ENCODE measurements around the gene HIP1R. TPM values are rescaled to one million over a fixed set of nuclear protein-coding genes. Genes with fewer than 3 reads are reported as not detected.

The HIP1R gene
- total RNA-seq, 4 donors from 2014 or later, result 162 to 289 (median 200) TPM

DNA sequence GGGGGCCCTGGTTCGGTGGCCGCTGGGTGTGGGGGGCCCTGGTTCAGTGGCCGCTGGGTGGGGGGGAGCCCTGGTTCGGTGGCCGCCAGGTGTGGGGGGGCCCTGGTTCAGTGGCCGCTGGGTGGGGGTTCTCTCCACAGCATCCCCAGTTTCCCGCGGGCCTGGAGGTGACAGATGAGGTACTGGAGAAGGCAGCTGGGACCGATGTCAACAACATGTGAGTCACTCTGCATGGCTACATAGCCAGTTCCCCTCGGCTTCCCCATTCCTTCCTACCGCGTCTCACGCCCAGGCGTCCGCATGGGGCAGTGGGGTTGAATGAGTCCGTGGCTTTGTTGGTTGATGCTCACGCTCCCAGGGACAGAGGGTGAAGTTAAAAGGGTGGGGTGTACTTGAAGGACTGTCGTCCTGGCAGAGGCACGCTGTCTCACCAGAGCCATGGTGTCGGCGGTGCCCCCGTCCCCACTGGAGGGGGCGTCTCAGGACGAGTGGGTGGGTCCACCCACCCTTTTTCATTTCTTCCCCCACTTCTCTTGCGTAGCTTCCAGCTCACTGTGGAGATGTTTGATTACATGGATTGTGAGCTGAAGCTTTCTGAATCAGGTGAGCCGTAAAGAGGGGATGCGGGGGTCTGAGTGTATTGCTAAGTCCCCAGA is 15.6 kb downstream of the HIP1R start:
- H3K27ac ChIP-seq, result peak overlapping the region; percentile 88
- no peaks in the 10 kb centered on the region for H3K27me3 ChIP-seq
- TF ChIP-seq EP300 (IDR thresholded peaks at IDR 0.05) (no peak), POLR2A (IDR thresholded peaks at IDR 0.05) (no peak), POLR2AphosphoS5 (IDR thresholded peaks at IDR 0.05) (no peak)
- TF ChIP-seq, protein P1, sequence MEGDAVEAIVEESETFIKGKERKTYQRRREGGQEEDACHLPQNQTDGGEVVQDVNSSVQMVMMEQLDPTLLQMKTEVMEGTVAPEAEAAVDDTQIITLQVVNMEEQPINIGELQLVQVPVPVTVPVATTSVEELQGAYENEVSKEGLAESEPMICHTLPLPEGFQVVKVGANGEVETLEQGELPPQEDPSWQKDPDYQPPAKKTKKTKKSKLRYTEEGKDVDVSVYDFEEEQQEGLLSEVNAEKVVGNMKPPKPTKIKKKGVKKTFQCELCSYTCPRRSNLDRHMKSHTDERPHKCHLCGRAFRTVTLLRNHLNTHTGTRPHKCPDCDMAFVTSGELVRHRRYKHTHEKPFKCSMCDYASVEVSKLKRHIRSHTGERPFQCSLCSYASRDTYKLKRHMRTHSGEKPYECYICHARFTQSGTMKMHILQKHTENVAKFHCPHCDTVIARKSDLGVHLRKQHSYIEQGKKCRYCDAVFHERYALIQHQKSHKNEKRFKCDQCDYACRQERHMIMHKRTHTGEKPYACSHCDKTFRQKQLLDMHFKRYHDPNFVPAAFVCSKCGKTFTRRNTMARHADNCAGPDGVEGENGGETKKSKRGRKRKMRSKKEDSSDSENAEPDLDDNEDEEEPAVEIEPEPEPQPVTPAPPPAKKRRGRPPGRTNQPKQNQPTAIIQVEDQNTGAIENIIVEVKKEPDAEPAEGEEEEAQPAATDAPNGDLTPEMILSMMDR (IDR thresholded peaks at IDR 0.05), result no peak
- H3K9me3 ChIP-seq, result no peaks in the 10 kb centered on the region
- H3K36me3 ChIP-seq, result peaks cover 25% of the 10 kb centered on the region
- H3K4me3 ChIP-seq, result no peak overlapping the region
- WGBS, result 78% methylated on average over 19 of the region's 27 CpGs
- no peak for DNase-seq (ENCODE audit: low spot score in 2 of 2)
- H3K4me1 ChIP-seq, result peaks cover 40% of the 10 kb centered on the region

DNA sequence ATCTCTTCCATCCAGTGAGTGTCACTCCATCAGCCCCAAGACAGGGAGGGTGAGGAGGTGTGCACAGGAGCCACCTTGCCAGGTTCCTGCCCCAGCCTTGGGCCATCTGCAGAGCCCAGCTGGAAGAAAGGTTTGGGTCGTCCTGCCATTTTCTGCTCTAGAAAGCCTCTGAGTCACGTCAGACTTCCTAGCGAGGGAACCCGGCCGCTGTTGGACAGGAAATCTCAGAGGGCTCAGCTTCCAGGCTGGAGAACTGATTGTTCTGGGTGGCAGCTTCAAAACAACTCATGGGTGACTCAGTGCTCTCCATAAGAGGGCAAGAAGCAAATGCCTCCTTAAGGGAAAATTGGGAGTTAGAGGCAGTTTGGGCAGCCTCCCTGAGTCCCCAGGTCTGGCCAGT is 16.6 kb downstream of the HIP1R start:
- Histone ChIP-seq H3K9me3 (no peaks in the 10 kb centered on the region), H3K4me1 (peaks cover 32% of the 10 kb centered on the region), H3K36me3 (peaks cover 35% of the 10 kb centered on the region), H3K27ac (peak overlapping the region; percentile 88), H3K4me3 (no peak overlapping the region), H3K27me3 (no peaks in the 10 kb centered on the region)
- TF ChIP-seq EP300 (IDR thresholded peaks at IDR 0.05), result no peak
- TF ChIP-seq POLR2AphosphoS5 (IDR thresholded peaks at IDR 0.05), result peak in 1 of 3 donors; percentile 50
- TF ChIP-seq, protein P1 (IDR thresholded peaks at IDR 0.05), result no peak
- no peak for TF ChIP-seq POLR2A (IDR thresholded peaks at IDR 0.05)
- no CpG with 5 or more reads among the region's 5 CpGs for WGBS
- DNase-seq (ENCODE audit: low spot score in 2 of 2), result peak in 1 of 2 donors; percentile 67

DNA sequence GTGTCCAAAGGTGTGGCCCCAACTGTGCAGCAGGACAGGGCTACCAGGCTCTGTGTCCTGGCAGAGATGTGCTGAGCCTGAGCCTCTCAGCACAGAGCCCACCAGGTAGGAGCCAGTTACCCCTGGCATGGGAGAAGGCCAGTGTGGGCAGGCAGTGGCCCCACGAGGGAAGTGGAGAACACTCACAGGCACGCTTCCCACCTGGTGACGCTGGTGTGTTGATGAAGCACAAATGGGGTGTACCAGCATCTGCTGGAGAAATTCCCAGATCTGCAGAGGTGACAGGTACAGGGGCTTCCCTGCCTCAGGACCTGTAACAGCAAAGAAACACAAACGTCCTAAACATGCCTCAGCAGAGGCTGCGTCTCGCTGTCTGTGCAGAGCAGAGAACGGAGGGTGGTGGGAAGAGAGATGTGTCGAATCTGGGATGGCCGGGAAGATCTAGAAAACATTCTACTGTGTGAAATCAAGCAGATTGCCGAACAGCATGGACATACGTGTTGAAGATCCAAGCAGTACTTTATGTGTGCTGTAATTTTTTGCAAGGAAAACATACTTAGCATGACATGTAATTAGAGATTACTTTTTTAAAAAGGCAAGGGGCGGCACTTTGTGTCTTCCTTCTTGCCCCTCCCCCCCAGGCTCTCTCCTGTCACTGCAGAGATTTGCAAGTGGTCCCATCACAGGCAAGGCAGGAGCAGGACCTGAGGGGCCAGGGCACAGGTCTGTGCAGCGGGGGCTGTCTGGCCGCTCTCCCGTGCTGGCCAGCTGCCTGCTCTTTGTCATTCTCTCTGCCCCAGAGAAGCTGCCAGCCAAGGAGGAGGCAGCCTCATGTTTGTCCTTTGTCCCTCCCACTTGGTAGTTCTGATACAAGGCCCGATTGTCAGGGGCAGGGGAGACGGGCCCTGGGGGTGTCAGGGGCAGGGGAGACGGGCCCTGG is 17.3 kb downstream of the HIP1R start:
- Histone ChIP-seq H3K27ac (peak overlapping the region; percentile 88), H3K27me3 (no peaks in the 10 kb centered on the region), H3K4me3 (no peak overlapping the region), H3K4me1 (peaks cover 32% of the 10 kb centered on the region), H3K9me3 (no peaks in the 10 kb centered on the region), H3K36me3 (peaks cover 42% of the 10 kb centered on the region)
- WGBS, result 43% methylated on average over 16 of the region's 18 CpGs
- no peak for TF ChIP-seq EP300 (IDR thresholded peaks at IDR 0.05)
- TF ChIP-seq, protein P1 (IDR thresholded peaks at IDR 0.05), result no peak
- TF ChIP-seq POLR2A (IDR thresholded peaks at IDR 0.05), result no peak
- TF ChIP-seq POLR2AphosphoS5 (IDR thresholded peaks at IDR 0.05), result no peak
- peak in 1 of 2 donors; percentile 67 for DNase-seq (ENCODE audit: low spot score in 2 of 2)

GRCh38 chr12:122853582-122854245 is 18.5 kb downstream of the HIP1R start:
- H3K9me3 ChIP-seq, result no peaks in the 10 kb centered on the region
- 97% methylated on average over 9 of the region's 17 CpGs for WGBS
- peak in 1 of 2 donors; percentile 77 for DNase-seq (ENCODE audit: low spot score in 2 of 2)
- no peak overlapping the region for H3K4me3 ChIP-seq
- peak overlapping the region; percentile 88 for H3K27ac ChIP-seq
- no peaks in the 10 kb centered on the region for H3K27me3 ChIP-seq
- peaks cover 45% of the 10 kb centered on the region for H3K36me3 ChIP-seq
- no peak for TF ChIP-seq POLR2A (IDR thresholded peaks at IDR 0.05)
- TF ChIP-seq POLR2AphosphoS5 (IDR thresholded peaks at IDR 0.05), result no peak
- TF ChIP-seq, protein P1 (IDR thresholded peaks at IDR 0.05), result no peak
- H3K4me1 ChIP-seq, result peaks cover 37% of the 10 kb centered on the region

Measured in suprapubic skin (tissue), 4 donors.